H1 (cell line): ENCODE data around the gene SVIL. TPM values are rescaled to one million over a fixed set of nuclear protein-coding genes. Genes with fewer than 3 reads are reported as not detected.

Source experiments
- CTCF ChIA-PET: fragments of 300-600 bp; sonication (Branson Sonifier 250); formaldehyde crosslinking; loops from one replicate; lab custom pipeline; 2021; ENCODE audit not compliant: partially characterized antibody; lab: Charles Lee
- POLR2A ChIA-PET: fragments of 300-600 bp; sonication (Branson Sonifier 250); formaldehyde crosslinking; loops from one replicate; lab custom pipeline; 2021; ENCODE audit warnings: inconsistent platforms; ENCODE audit not compliant: partially characterized antibody; lab: Charles Lee
- DNase-seq, 2 experiments: peaks; one replicate each; pipeline versions ENCODE4 v3.0.0 to v3.0.0-alpha.2; 2010 to 2022; ENCODE audit warnings: low spot score in 2 of 2, low read depth in 1 of 2, mixed read lengths in 1 of 2
- FAIRE-seq: peaks from 2 replicates; lab custom pipeline; 2011; peaks lifted over from hg19 to GRCh38; lab: Jason Lieb, UNC
- H2AFZ ChIP-seq: 2 replicates; pipeline ENCODE4 v1.8.1; 2012; ENCODE audit warnings: low read length, inconsistent platforms
- H2AK5ac ChIP-seq: 2 replicates; pipeline ENCODE4 v1.6.1; 2013; ENCODE audit warnings: low read depth, low read length
- H2BK120ac ChIP-seq: replicated peaks from 2 replicates; pipeline ENCODE3; 2013; ENCODE audit warnings: low read depth, low read length, inconsistent platforms
- H2BK12ac ChIP-seq: 2 replicates; pipeline ENCODE4 v1.6.1; 2013; ENCODE audit warnings: low read depth, low read length
- H2BK15ac ChIP-seq: 2 replicates; pipeline ENCODE4 v1.6.1; 2013; ENCODE audit warnings: low read length
- H2BK20ac ChIP-seq: 2 replicates; pipeline ENCODE4 v1.6.1; 2013; ENCODE audit warnings: low read length
- H2BK5ac ChIP-seq: 2 replicates; pipeline ENCODE4 v1.6.1; 2013; ENCODE audit warnings: low read depth, low read length
- H3K14ac ChIP-seq: 2 replicates; pipeline ENCODE4 v1.6.1; 2013; ENCODE audit warnings: inconsistent platforms; ENCODE audit not compliant: insufficient read length
- H3K18ac ChIP-seq: 2 replicates; pipeline ENCODE4 v1.6.1; 2013; ENCODE audit warnings: low read length; ENCODE audit errors: extremely low read depth
- H3K23ac ChIP-seq: 2 replicates; pipeline ENCODE4 v1.6.1; 2013; ENCODE audit warnings: inconsistent platforms; ENCODE audit not compliant: insufficient read length
- H3K23me2 ChIP-seq: 2 replicates; pipeline ENCODE4 v1.6.1; 2013; ENCODE audit warnings: low read depth, low read length
- H3K27ac ChIP-seq: 2 replicates; pipeline ENCODE4 v1.6.1; 2011; ENCODE audit warnings: low read depth, low read length, inconsistent platforms
- H3K27me3 ChIP-seq, 4 experiments: replicated peaks in 1 of 4; 1 replicate in 1 of 4; 2 replicates in 3 of 4; pipeline versions ENCODE4 v1.6.1 to v1.8.1; 2011 to 2013; ENCODE audit warnings: low read length in 3 of 4, mild to moderate bottlenecking in 3 of 4, inconsistent platforms in 2 of 4, mixed read lengths in 2 of 4, moderate library complexity in 1 of 4; ENCODE audit not compliant: control insufficient read depth in 3 of 4, insufficient read depth in 3 of 4; ENCODE audit errors: extremely low read depth in 1 of 4
- H3K36me3 ChIP-seq, 4 experiments: 2 replicates each; pipeline versions ENCODE4 v1.6.1 to v1.8.1; 2011 to 2013; ENCODE audit warnings: mild to moderate bottlenecking in 4 of 4, low read length in 3 of 4, moderate library complexity in 2 of 4, control low read depth in 1 of 4, inconsistent platforms in 1 of 4; ENCODE audit not compliant: insufficient read depth in 4 of 4, control insufficient read depth in 2 of 4
- H3K4ac ChIP-seq: replicated peaks from 2 replicates; pipeline ENCODE3; 2013; ENCODE audit warnings: low read length, low read depth, mixed read lengths, inconsistent platforms; ENCODE audit not compliant: insufficient read length
- H3K4me1 ChIP-seq, 4 experiments: replicated peaks in 1 of 4; 1 replicate in 1 of 4; 2 replicates in 3 of 4; pipeline versions ENCODE4 v1.6.1 to v1.8.1; 2011 to 2013; ENCODE audit warnings: low read length in 3 of 4, inconsistent platforms in 2 of 4, mixed read lengths in 1 of 4; ENCODE audit not compliant: insufficient read depth in 4 of 4, control insufficient read depth in 3 of 4
- H3K4me2 ChIP-seq, 2 experiments: 2 replicates each; pipeline versions ENCODE4 v1.6.1 to v1.8.1; 2011 to 2013; ENCODE audit warnings: low read depth in 2 of 2, low read length in 2 of 2, control low read depth in 1 of 2, inconsistent platforms in 1 of 2, mild to moderate bottlenecking in 1 of 2; ENCODE audit not compliant: insufficient read depth in 1 of 2
- H3K4me3 ChIP-seq, 4 experiments: fragments of 200-600, 300-600 bp in 1 of 4; sonication (generic), shearing (Covaris generic), sonication (Bioruptor Twin) in 1 of 4; 2 replicates each; pipeline versions ENCODE4 v1.5.1 to v1.8.1; 2011 to 2016; ENCODE audit warnings: low read length in 4 of 4, low read depth in 3 of 4, control low read depth in 2 of 4, inconsistent platforms in 2 of 4, mild to moderate bottlenecking in 2 of 4, mixed read lengths in 1 of 4, moderate library complexity in 1 of 4; ENCODE audit not compliant: insufficient read depth in 2 of 4; ENCODE audit errors: extremely low read depth in 1 of 4
- H3K56ac ChIP-seq: replicated peaks from 2 replicates; pipeline ENCODE3; 2013; ENCODE audit warnings: low read depth, mild to moderate bottlenecking, mixed read lengths, low read length, inconsistent platforms; ENCODE audit not compliant: insufficient read length
- H3K79me1 ChIP-seq: 2 replicates; pipeline ENCODE4 v1.6.1; 2013; ENCODE audit warnings: low read depth, low read length, control low read depth
- H3K79me2 ChIP-seq, 2 experiments: 2 replicates each; pipeline versions ENCODE4 v1.6.1 to v1.8.1; 2012 to 2013; ENCODE audit warnings: low read length in 2 of 2, mild to moderate bottlenecking in 2 of 2, inconsistent platforms in 1 of 2; ENCODE audit not compliant: insufficient read depth in 2 of 2, control insufficient read depth in 1 of 2
- H3K9ac ChIP-seq, 4 experiments: replicated peaks in 1 of 4; 1 replicate in 1 of 4; 2 replicates in 3 of 4; pipeline versions ENCODE4 v1.6.1 to v1.8.1; 2011 to 2013; ENCODE audit warnings: low read depth in 3 of 4, low read length in 3 of 4, control low read depth in 2 of 4, mild to moderate bottlenecking in 2 of 4, moderate library complexity in 2 of 4, inconsistent platforms in 1 of 4; ENCODE audit errors: extremely low read depth in 1 of 4
- H3K9me3 ChIP-seq, 2 experiments: 2 replicates each; pipeline versions ENCODE4 v1.6.1 to v1.8.1; 2012 to 2013; ENCODE audit warnings: mild to moderate bottlenecking in 2 of 2, moderate library complexity in 2 of 2, control low read depth in 1 of 2, inconsistent platforms in 1 of 2, low read depth in 1 of 2, low read length in 1 of 2, mixed read lengths in 1 of 2; ENCODE audit not compliant: insufficient read depth in 2 of 2
- H4K20me1 ChIP-seq, 2 experiments: replicated peaks in 1 of 2; 2 replicates each; pipeline versions ENCODE3 to v1.8.1; 2011 to 2013; ENCODE audit warnings: inconsistent platforms in 2 of 2, low read length in 2 of 2, mild to moderate bottlenecking in 1 of 2; ENCODE audit not compliant: insufficient read depth in 2 of 2, control insufficient read depth in 1 of 2
- H4K5ac ChIP-seq: 2 replicates; pipeline ENCODE4 v1.6.1; 2013; ENCODE audit warnings: low read length, low read depth, mixed read lengths, inconsistent platforms; ENCODE audit not compliant: insufficient read length
- H4K8ac ChIP-seq: 2 replicates; pipeline ENCODE4 v1.8.0; 2013; ENCODE audit warnings: mild to moderate bottlenecking, moderate library complexity, low read length, inconsistent platforms; ENCODE audit not compliant: insufficient read depth; ENCODE audit errors: extremely low read depth
- H4K91ac ChIP-seq: replicated peaks from 2 replicates; pipeline ENCODE3; 2013; ENCODE audit warnings: low read length, mixed read lengths, inconsistent platforms; ENCODE audit not compliant: insufficient read length
- EGR1 ChIP-seq: IDR thresholded peaks from 2 replicates; pipeline ENCODE4 v1.6.1; 2011; ENCODE audit warnings: low read depth, low read length, borderline replicate concordance
- GTF2F1 ChIP-seq: IDR thresholded peaks from 2 replicates; pipeline ENCODE4 v1.6.1; 2012; ENCODE audit warnings: low read depth, low read length, improper control_type of control experiment, borderline replicate concordance
- RAD21 ChIP-seq, 2 experiments: IDR thresholded peaks in 1 of 2; conservative IDR thresholded peaks in 1 of 2; 2 replicates each; pipeline ENCODE4 v1.6.1; 2011; ENCODE audit warnings: low read depth in 2 of 2, low read length in 2 of 2, improper control_type of control experiment in 1 of 2, inconsistent platforms in 1 of 2, mild to moderate bottlenecking in 1 of 2, moderate library complexity in 1 of 2
- RNF2 ChIP-seq: fragments of 200-900, 300-1000 bp; sonication (generic); IDR thresholded peaks from 2 replicates; pipeline ENCODE4 v1.7.1; 2016; ENCODE audit warnings: borderline replicate concordance, low read depth, mild to moderate bottlenecking, antibody characterized with exemption, low read length; ENCODE audit not compliant: poor library complexity, severe bottlenecking; ENCODE audit errors: missing control alignments
- USF2 ChIP-seq: IDR thresholded peaks from 2 replicates; pipeline ENCODE4 v1.6.1; 2011; ENCODE audit warnings: low read length, improper control_type of control experiment
- polyA plus RNA-seq, 7 experiments: library from polyadenylated mRNA; depleted of rRNA in 3 of 7; stranded (reverse) in 5 of 7; unstranded in 2 of 7; fragments of >200 nt in 5 of 7; fragments of 200-250 nt in 2 of 7; gene quantifications; 1 replicate in 5 of 7; 2 replicates in 1 of 7; 4 replicates in 1 of 7; pipeline versions ENCODE4 v1.2.1 to v1.2.3, GENCODE V29; 2011 to 2013; ENCODE audit warnings: missing spikeins in 2 of 7, mixed read lengths in 2 of 7
- total RNA-seq: library from RNA; stranded (reverse); fragmentation: NEBNext Ultra II Directional; extraction: Animal tissue kit (Norgen Biotek cat#: 25700); gene quantifications from 2 replicates; pipeline ENCODE4 v1.2.1, GENCODE V29; 2021

SVIL gene
- total and polyA plus RNA-seq, 2 of the 8 experiments (the other 6 are each of a cell fraction or from before 2014, with no cell fraction given): 4.7 to 15.4 TPM

- no peaks in the 10 kb centered on the region for H3K9me3 ChIP-seq
- H3K27ac ChIP-seq: peak overlapping the region; percentile 35; the same call in 1 of the 2 replicates
- no peaks in the 10 kb centered on the region for H3K79me1 ChIP-seq
- H3K56ac ChIP-seq: no peak overlapping the region
- H3K18ac ChIP-seq: no peak overlapping the region; the same call in 1 of the 2 replicates
- no peak overlapping the region for H4K8ac ChIP-seq
- H3K23ac ChIP-seq: no peak overlapping the region
- H4K5ac ChIP-seq: no peak overlapping the region
- H3K4me1 ChIP-seq: peaks cover 0 to 9% (median 6%) of the 10 kb centered on the region in 4 experiments; a peak in 3 of 7 replicates
- no peak for TF ChIP-seq USF2
- no peak for TF ChIP-seq EGR1
- no peak for TF ChIP-seq RNF2
- no peak for TF ChIP-seq RAD21 (IDR thresholded peaks at IDR 0.05 in 1 of 2, conservative IDR thresholded peaks at IDR 0.05 in 1 of 2; ENCODE audit: low read depth in 2 of 2, low read length in 2 of 2)
- no peak for TF ChIP-seq GTF2F1
- TF ChIP-seq, all 59 proteins: peak for 0
- no peak overlapping the region for H2AK5ac ChIP-seq
- H2BK20ac ChIP-seq: no peak overlapping the region
- no peaks in the 10 kb centered on the region for H3K79me2 ChIP-seq
- DNase-seq: no peak
- no peak overlapping the region for H3K4ac ChIP-seq
- no peak overlapping the region for H4K91ac ChIP-seq
- POLR2A ChIA-PET: no interaction called here
- no peaks in the 10 kb centered on the region for H3K36me3 ChIP-seq
- H3K9ac ChIP-seq: no peak overlapping the region
- no peak overlapping the region for H2BK12ac ChIP-seq
- no peaks in the 10 kb centered on the region for H3K23me2 ChIP-seq
- no peak overlapping the region for H3K4me3 ChIP-seq
- no peak overlapping the region for H2BK15ac ChIP-seq
- CTCF ChIA-PET: interaction anchor here (1.0 to 2.5 kb wide), 8 partner anchors 8 to 93 kb away, joined by 4 to 7 read pairs (median 5); partner anchors contain the start of gene SVIL
- H2BK120ac ChIP-seq: no peak overlapping the region
- peak overlapping the region in 1 of 2 experiments; percentile 8; a peak in 1 of 4 replicates for H3K4me2 ChIP-seq
- H2AFZ ChIP-seq: no peak overlapping the region
- no peak overlapping the region for H2BK5ac ChIP-seq
- H3K14ac ChIP-seq: no peak overlapping the region
- H4K20me1 ChIP-seq: no peaks in the 10 kb centered on the region
- no peaks in the 10 kb centered on the region for H3K27me3 ChIP-seq
- no peak for FAIRE-seq
Observed at GRCh38 chr10:29642990-29643389, 8.2 kb upstream of the SVIL start.
